ENCODE measurements around the gene TSTD1.

TSTD1 gene, protein sequence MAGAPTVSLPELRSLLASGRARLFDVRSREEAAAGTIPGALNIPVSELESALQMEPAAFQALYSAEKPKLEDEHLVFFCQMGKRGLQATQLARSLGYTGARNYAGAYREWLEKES

DNA sequence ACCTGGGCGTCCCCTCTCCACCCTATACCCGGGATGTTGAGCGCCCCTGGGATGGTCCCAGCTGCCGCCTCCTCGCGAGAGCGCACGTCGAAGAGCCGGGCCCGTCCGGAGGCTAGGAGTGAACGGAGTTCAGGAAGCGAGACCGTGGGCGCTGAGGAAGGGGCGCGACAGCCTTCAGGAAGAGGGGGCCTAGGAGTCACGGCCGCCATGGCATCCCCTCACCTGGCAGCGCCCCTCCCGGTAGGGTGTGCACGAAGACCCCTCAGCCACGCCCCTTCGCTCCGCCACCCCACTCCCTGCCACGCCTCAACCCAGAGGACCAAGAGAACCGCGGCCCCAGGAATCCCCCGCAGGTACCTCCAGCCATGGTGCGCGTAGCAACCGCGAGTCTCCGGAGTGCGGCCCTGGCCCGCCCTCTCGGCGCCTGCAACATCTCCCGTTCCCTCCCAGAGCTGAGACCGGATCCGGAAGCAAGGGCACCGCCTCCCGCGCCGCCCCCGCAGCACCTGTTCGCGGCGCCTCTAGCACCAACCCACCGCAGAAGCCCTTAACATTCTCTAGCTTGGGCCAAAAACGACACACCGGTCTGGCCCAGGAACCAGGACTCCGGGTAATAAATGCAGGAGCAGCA, at the start of gene TSTD1:
TSS of gene TSTD1 (minus strand) at position 442 of the 631 bp plus-strand sequence. CDS start at position 367, 75 bp downstream.
- no peak for DNase-seq (ENCODE audit: low read depth)

DNA sequence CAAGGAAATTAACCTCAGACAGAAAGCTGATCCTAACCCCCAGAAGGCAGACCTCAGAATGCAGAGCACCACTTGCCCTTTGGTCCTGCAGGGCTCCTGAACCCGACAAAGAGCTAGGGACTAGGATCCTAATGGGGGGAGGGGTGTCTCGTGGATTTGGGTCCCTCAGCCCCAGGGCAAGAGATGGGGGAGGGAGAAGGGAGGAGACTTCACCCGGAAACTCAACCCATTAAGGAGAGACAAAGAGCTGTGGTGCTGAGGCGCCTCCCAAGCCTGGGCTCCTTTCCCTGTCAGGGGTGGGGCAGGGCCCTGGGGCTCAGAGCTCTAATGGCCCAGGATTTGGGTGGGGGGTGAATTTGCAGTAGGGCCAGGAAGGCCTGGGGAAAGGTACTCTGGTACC, 47.7 kb upstream of the TSTD1 start:
- no peak for DNase-seq (ENCODE audit: low read depth)

DNA sequence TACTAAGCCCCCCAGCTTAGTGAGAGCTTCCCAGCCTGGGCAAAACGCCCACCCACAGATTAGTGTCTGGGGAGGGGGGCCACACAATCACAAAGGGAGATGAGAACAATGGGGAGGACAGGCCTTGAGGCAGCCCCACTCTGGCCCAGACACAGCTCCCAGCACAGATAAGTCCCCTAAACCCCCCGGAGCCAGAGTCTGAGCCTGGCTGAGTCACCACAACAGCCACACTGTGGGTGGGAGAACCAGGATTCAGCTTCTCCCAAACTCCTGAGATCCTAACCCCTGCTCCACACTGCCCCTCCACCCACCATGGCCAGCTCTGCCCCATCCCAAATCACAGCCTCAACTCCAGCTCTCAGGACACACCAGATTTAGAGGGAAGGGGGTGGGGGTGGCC, 46.4 kb upstream of the TSTD1 start:
- no peak for DNase-seq (ENCODE audit: low read depth)

DNA sequence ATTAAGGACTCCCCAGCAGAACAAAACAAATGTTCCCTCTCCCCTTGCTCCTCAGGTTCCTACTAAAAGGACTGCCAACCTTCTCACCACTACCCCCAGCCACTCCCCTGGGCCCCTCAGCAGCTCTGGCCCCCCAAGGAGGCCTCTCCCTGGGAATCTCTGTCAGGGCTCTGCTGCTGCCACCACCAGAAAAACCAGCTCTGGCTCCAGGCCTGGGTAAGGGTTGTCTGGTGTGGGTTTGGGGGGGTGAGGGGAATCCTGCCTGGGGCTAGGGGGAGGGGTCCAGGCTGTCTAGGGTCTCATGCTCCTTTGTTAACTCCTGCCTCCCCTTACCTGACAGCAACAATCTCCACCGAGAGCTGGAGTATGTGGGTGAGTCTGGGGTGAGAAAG, 45.8 kb upstream of the TSTD1 start:
- DNase-seq (ENCODE audit: low read depth), result no peak

DNA sequence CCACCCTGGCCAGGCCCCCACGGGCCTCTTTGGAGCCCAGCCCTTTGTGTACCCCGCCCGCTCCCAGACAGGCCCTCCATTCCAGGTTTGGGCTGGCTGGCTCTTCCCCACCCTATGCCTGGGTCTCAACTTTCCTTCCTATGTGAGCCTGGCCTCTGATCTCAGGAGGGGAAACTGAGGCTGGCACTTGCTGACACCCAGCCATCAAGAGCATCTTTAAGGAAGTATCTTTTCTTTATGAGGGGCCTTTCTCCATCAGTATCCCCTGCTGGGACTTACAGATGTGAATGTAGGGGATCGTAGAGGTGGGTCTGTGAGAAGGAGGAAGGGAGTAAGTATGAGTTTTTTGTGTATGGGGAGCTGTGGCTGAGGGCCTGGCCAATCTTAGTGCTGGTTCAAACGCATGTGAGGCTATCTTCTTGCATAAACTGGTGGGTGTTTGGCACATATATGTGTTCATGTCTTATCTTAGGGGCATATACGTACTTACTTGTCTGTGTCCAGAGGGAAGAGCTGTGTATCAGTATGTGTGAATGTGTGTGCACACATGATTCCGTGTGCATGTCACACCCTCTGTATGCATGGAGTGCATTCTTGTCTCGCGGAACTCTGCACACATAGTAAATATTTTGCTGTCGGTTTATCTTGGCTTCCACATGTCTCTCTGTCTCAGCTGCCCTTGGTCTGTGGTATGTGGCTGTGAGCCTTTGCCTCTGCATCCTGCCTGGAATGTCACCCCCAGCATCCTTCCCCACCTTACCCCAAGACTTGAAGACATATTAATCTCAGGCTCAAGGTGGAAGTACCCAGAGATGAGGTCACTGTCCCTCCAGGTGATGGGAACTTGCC, 45.2 kb upstream of the TSTD1 start:
- DNase-seq (ENCODE audit: low read depth), result no peak

DNA sequence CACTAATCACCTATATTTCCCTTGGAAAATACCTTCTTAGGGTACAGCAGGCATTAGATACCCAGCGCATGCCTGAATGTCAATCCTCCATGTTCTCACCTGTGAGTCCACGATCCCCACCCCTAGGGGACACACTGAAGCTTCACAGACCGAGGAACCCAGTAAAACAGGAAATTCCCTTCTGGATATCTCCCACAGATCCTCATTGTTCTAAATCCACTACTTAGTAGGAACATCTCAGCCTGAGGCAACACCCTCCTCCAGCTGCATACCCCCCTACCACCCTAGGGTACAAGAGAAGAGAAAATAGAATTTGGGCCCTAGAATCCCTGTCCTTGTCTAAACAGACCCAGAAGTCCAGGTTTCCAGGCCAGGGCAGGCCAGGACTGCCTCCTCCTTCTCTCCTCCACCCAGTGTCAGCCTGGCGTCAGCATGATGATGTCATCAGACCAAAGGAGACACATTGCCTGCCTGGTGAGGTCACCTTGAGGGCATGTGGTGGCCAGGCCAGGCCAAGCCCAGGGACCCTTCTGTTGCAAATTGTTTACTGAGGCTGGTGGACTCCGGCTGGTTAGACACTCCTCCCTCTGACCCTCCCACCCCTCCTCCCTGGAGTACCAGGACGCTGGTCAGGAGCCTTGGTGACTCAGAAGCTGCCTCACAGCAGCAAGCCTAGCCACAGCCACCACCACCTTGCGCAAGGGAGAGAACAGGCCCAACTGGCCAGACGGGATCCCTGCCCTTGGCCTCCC, 44.4 kb upstream of the TSTD1 start:
- DNase-seq (ENCODE audit: low read depth), result no peak

DNA sequence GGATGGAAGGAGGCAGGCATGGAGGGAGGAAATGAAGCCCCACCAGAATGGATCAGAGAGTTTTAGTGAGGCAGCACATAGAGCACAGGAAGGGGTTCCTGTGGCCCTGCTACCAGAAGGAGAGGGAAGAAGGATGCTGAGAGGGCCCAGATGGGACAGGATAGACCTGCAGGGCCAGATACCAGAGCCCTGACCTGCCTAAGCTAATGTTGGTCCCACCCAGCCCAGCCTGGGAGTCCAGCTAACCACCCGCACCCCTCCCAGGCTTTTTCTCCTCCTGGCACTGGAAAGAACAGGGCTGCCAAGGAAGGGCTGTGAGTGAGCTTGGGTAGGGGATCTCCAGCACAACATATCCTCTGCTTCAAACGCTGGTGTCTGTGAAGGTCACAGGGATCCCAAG, 43.7 kb upstream of the TSTD1 start:
- no peak for DNase-seq (ENCODE audit: low read depth)

DNA sequence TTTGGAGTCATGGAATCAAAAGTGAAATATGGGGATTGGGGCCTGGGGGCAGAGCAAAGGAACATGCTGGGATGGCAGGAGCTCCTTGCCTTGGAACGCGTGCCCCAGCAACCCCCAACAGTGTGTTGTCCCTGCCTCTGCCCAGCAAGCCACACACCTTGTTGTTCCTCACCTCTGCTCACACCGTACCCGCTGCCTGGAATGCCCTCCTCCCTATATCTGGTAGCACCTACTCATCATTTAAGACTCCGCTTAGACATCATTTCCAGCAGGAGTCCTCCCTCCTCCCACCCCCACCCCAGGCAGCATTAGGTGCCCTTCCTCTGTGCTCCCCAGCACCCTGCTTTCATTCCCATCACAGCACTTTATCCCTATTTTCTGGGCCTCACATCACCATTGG, 42.8 kb upstream of the TSTD1 start:
- no peak for DNase-seq (ENCODE audit: low read depth)

DNA sequence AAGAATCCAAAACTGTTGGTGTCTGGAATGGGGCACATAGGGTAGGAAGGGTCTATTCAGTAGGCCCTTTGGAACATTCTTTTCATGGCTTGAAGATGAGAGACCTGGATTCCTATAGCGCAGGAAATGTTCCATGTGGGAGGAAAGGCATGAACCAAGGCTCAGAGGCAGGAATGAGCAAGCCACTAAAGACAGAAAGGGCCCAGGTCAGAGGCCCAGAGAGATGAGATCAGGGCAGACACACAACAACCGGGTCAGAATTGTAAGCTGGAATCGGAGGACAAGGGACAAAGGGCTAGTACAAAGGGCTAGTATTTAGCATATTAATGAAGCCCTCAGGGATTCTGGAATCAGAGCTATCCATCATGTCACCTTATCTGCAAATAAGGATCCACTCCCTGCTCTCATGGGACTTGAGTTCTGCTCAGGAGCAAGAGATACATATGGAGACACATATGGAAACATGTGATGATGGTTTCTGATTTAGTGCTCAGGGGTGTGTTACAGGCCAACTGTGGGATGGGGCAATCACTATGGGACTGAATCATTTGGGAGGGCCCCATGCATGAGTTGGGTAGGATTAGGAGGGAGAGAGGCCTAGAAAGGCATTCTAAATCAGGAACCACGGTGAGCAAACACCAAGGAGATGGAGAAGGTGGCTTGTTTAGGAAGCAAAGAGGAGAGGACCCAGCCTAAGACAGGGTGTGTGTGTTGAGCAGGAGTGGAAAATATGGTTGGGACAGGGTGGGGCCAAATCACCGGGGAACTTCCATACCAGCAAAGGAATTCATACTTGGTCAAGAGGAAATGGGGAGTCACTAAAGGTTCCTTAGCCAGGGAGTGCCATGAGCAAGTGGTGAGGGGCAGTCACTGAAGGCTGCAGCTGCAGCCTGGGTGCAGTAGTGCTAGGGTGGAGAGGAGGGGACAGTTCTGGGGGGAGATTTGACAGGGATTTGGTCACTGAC, 42.0 kb upstream of the TSTD1 start:
- no peak for DNase-seq (ENCODE audit: low read depth)

DNA sequence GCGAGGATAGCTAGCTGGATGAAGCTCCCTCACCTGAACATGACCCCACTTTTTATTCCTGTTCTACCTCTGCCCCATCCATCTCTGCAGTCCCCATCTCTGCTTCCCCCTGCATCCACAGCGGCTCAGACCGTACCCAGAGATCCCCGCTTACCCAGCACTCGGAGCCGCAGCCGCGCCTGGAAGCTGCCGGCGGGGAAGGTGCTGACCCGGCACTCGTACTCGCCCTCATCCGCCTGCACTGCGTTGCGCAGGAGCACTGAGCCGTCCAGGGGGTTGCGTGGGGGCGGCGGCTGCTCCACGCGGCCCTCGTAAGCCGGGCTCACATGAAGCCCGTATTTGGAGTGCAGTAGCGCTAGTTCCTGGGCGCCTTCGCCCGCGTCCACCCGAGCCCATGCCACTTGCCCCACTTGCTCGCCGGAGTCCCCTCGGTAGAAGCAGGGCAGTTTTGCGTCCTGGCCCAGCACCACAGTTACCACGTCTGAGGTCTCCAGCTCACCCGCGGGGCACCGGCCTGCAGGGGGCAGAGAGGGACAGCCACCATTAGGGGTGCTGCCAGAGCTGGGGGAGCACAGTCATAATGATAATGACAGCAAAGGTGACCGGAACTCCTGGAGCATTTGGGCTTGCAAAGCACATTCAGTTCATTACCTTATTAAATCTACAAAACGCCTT, 40.8 kb upstream of the TSTD1 start:
- no peak for DNase-seq (ENCODE audit: low read depth)

DNA sequence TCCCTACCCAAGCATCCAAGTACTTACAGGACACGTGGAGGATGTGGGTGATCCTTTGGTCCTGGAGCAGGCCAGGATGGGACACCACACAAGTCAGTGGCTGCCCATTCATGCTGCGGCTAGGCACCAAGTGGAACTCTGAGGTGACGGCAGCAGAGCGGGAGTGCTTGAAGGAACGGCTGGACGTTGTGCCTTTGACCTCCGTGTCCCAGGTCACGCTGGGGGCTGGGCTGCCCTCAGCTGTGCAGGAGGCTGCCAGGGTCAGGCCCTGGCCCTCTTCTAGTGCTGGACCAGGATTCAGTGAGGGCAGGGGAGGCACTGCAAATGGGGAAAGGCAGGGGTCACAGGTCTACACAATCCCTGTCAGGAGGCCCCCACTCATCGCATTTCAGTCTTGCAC, 38.7 kb upstream of the TSTD1 start:
- DNase-seq (ENCODE audit: low read depth), result no peak

DNA sequence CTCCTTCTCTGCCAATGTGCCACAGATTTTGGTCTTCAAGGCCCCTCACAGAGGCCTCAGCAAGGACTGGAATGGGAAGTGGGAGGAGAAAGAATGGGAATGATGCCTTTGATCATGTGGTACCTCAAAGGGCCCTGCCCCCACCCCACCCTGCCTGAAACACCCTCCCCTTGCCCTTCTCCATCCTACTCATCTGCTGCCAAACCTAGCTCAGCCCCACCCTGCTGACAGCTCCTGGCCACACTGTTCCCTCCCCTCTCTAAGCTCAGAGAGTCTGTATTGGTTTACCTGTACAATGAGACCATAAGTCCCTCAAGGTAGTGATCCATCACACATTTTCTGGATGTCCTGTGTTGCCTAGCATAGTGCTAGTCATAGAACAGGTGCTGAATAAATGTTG, 37.6 kb upstream of the TSTD1 start:
- DNase-seq (ENCODE audit: low read depth), result no peak

DNA sequence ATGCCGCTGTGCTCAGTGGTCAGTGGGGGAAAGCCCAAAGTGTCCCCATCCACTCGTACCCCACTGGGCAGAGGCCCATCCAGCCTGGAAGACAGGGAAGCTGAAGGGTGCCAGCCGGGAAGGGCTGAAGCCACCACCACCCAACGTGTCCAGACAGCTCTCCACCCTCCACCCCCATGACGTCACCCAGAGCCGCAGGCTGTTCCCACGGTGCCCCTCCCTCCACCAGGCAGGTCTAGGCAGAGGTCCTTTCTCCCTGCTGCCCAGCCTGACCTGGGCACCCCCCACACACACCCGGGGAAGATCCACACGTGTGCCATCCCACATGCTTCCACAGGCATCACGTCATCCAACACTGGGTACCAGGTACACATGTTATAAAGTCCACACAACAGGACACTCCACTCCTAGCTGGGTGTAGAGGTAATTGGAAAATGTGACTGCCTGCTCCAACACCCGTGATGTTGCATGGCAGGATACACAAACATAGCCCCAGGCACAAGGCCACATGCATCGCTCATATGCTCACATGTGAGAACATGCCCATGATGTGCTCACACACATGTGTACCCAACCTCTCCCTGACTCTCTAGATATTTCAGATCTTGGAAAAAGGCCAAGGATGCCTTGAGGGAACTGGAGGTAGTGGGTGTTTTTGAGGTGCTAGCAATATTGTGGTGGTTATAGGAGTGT, 36.1 kb upstream of the TSTD1 start:
- no peak for DNase-seq (ENCODE audit: low read depth)

DNA sequence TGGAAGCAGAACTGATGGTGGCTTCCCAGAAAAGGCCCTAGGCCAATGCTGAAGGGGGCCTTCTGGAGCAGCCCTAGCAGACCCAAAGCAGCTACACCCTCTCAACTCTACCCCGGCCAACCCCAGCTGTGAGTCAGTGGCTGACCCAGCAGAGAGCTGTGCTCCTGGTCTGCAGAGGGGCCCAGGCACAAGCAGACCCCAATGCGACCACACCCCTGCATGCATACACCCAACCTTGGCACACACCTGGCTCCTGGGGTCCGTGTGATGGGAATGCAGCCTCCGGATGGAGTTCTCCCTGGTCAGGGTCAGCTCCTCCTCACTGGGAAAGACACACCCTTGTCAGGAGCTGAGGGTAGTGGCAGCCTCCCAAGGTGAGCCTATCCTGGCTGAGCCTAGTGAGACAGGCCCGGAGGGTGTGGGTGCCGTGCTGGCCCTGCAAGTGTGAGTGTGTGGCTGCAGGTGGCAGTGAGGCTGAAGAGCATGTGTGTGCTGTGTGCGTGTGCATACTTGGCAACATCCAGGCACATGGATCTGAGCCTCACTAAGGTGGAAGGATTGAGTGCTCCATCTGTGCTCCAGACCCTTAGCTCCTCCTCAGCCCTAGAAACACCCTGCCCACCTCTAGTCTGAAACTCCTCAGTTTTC, 34.8 kb upstream of the TSTD1 start:
- DNase-seq (ENCODE audit: low read depth), result no peak

DNA sequence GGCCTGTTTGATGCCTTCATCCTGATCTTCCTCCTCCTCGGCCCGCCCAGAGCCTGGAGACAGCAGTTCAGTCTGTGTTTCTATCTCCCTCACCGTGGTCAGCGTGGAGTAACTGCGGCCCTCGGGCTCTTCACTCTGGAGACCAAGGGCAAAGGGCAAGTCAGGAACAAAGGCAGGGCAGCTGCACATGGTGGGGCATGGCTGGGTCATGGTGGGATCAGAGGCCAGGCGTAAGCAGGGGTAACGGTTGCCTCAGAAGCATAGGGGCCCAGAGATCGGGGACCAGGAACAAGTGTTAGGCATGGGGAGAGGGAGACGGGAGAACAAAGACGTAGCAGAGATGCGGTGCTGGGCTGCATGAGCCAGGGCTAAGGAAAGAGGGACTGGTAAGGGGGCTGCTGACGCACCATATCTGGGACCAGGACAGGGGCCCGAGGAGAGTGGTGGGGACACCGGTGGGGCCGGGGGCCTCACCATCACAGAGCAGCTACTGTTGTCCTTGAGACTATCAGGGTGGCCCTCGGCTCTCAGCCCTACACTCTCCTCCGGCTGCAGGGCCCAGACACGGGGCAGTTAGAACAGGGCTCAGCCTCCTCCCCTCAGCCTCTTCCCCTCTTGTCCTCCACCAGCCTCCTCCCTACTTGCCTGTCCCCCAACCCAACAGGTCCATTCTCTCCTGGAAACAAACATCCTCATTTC, 34.1 kb upstream of the TSTD1 start:
- no peak for DNase-seq (ENCODE audit: low read depth)

DNA sequence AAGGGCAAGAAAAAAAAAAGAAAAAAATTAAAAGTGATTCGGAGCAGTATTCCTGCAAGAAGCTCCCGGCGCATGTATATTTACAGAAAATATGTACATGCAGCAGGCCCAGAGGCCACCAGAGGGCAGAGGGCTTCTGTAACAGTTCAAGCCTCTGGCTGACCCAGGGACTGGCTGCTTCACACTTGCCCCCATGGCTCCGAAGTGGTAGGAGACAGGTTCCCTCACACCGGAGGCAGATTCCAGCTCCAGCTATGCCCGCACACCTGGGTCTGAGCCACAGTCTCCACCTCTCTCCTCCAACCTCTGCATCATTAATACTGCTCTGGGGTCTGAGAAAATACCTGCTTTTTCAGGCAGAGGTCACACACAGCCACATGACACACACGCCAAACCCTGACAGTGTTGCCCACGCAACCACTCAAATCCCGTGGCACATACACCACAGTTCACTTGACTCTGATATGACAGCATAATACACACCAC, 33.2 kb upstream of the TSTD1 start:
- peak; percentile 40 for DNase-seq (ENCODE audit: low read depth)

DNA sequence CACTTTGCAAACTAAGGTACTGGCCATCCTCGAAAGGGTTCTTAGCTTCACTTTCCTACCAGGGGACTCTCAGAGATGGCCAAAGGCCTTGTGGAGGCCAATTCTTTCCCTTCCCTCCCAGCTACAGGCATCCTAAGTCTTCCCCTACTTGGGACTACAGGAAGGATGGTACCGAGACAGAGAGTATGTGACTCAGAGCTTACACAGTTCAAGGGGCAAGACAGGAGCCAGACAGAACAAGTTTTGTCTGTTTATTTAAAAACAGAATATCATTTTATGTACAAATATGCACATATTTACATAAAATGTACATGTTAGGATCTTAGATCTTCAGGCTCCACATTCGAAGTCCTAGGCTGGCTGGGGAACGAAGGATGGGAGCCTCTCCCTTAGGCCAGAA, 32.0 kb upstream of the TSTD1 start:
- DNase-seq (ENCODE audit: low read depth), result no peak

DNA sequence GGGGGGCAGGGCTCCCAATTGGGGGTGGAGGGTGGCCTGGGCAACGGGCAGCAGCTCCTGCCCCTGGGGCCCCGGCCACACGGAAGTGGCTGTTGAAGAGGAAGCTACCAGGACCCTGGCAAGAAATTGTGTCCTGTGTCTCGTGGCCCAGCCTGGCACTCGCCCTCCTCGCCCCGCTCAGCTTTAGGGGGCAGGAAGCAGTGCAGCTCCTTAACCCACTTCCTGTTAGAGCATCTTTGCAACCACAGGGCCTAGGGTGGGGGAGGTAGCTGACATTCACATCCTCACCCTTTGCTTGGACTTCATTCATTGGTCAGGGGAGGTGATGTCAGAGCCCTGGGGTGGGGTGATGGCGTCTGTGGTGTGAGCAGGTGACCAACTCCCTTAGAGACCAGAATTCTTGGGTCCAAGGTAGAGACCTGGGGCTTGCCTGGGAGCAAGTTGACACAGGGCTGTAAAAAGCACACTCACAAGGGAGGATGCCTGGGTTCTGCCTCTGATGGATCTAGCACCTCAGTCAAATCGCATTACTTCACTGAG, 31.0 kb upstream of the TSTD1 start, which contains the start of gene ARHGAP30:
TSS of gene ARHGAP30 (minus strand) at position 161 of the 540 bp plus-strand sequence. CDS start 267 bp downstream, outside the sequence.
- peak; percentile 98 for DNase-seq (ENCODE audit: low read depth)

DNA sequence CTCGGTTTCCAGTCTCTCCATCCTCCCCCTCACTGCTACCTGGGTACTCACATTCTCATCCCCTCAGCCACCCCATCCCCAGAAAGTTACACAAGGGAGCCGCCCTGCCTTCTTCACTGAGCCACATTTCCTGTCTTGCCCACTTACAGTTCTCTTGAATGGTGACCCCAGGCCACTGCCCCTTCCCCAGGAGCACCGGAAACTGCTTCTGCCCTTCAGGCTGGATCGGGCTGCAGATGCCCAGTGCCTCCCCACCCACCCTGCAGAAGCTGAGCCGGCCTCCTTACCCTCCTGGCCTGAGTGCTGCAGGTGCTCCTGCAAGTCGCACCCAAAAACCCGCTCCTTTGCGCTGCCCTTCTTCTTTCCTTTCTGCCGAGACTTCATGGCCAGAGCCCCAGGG, 30.5 kb upstream of the TSTD1 start:
- no peak for DNase-seq (ENCODE audit: low read depth)
